ENCODE measurements around the gene GIMD1. TPM values are rescaled to one million over a fixed set of nuclear protein-coding genes. Genes with fewer than 3 reads are reported as not detected.

GIMD1 gene
- total RNA-seq, 1 experiment from 2014 or later: not detected

DNA sequence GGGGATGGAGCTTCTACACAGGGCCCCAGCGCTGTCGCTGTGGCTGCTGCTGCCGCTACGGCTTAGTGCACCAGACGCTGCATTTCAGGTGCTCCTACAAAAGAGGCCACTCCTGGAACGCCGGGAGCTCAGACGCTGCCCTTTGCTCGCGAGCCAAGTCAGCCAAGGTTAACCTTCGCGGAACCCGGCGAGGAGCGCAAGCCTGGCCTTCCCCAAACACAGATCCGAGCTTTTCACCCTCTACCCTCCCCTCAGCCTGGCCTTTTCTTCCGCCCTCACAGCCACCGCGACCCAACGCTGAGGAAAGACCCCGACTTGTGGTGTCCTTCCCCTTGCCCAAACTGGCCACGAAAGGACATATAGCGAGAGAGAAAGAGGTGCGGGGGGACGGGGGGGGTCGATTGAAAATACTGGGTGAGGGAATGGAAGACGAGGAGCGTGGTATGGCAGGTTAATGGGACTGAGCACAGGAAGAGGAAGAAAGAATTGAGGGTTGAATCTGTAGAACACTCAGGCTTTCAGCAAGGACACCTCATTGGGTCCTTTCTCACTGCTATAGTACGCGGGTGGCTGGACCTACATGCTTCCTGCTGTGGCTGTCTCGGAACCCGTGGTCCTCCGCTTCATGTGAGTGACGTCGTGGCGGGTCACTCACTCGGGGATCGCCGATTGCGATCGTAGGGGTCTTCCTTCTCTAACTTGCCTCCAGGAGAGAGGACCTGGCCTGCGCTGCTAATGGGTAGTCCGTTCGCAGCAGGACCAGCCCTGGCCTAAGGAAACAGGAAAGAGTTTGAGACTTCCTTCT, 52.4 kb downstream of the GIMD1 start, which contains the start of the genes AIMP1 and TBCK:
Gene AIMP1 (plus strand): TSS at position 583 of the 805 bp plus-strand sequence. CDS start 8,460 bp downstream, outside the sequence.
Gene TBCK (minus strand): TSS at position 242 of the 805 bp plus-strand sequence. CDS start 7,249 bp downstream, outside the sequence.
- peak; percentile 81 for DNase-seq (ENCODE audit: extremely low read depth, low read depth)

DNA sequence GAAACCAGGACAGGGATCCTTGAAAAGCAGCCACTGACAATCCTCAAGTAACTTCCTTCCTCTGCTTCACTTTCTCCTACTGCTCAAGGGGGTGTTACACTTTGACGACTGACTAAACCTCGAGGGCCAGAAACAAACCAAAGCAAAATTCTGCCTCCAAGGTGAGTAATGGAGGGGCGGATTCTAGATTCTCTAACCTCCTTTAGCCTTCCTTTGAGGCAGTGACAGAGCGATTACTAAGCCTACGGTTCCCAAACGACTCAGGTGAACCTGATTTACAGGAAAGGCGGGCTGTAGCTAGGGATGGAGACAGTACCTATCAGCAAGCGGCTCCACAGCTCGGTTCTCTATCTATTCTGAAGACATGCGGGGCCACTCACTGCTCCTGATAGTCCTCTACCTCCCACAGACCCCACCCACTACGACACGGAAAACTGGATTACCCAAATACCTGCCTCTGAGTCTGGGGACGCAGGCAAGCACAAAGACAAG, 53.1 kb downstream of the GIMD1 start:
- DNase-seq (ENCODE audit: extremely low read depth, low read depth): peak; percentile 12

DNA sequence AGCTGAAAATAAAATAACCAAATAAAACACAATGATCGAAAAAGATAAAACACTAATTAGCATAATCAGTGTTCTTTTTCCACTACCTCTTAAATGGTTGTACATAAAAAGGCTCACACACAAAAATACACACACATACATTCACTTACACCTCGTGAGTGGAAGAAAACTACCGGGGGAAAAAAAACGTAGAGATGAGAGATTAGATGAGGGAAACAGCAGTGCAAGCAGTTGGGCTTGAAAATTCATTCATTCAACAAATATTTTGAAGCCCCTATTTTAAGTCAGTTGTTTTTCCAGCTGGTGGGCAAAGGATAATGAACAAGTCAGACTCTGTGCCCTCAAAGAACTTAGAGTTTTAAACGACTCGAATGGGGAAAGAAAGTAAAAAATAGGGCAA, 53.6 kb downstream of the GIMD1 start:
- DNase-seq (ENCODE audit: extremely low read depth, low read depth): no peak

DNA sequence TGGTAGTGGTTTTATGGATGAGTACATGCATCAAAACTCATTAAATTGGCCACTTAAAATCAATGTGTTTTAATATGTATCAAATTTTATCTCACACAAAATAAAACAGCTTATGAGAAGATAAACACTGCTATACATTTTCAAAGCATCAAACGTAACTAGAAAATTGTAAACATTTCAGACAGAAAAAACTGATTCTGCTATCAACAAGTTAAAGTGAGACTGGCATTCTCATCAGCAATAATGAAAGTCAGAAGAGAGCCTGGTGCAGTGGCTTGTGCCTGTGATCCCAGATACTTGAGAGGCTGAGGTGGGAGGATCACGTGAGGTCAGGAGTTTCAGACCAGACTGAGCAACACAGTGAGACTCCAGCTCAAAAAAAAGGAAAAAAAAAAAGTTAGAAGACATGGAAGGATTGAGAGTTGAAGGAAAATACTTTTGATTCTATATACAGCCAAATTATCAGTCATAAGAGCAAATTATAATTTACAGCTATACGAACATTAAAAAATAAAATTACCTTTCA, 55.5 kb downstream of the GIMD1 start:
- no peak for DNase-seq (ENCODE audit: extremely low read depth, low read depth)

DNA sequence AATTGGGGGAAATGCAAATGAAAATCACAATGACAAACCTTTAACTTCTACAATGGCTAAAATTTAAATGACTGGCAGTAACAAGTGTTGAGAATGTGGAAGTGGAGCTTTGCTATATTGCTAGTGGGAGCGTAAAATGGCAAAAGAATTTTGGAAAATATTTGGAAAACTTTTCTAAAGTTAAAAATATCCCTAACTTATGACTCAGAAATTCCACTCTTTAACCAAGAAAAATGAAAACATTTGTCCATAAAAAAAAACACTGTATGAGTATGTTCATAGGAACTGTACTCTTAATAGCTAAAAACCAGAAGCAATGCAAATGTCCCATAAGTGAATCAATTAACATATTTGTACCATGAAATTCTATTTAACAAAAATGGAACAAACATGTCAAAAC, 56.2 kb downstream of the GIMD1 start:
- DNase-seq (ENCODE audit: extremely low read depth, low read depth): no peak

Other genes starting within 250 kb of the GIMD1 start
- gene TBCK, start 52.6 kb downstream of the GIMD1 start, total RNA-seq (2014; rRNA removed; shearing (Covaris generic)): 17.4 and 19.0 TPM in 2 replicates
- 38.3 and 49.5 TPM in 2 replicates for gene AIMP1, start 52.2 kb downstream of the GIMD1 start, total RNA-seq (2014; rRNA removed; shearing (Covaris generic))